WTC11 (cell line): Measurements from ENCODE around the gene RIOX2.

Experiments used
- CTCF ChIP-seq: fragments of 200-600 bp; IDR thresholded peaks from 2 replicates; pipeline ENCODE4 v1.8.0; 2022; ENCODE audit warnings: antibody characterized with exemption
- ELF4 ChIP-seq: sonication (generic); formaldehyde crosslinking; IDR thresholded peaks from 2 replicates; pipeline ENCODE4 v1.8.1; 2022; ENCODE audit warnings: low read depth, mild to moderate bottlenecking, moderate library complexity, missing genetic modification reagents
- ETV6 ChIP-seq: sonication (generic); formaldehyde crosslinking; IDR thresholded peaks from 2 replicates; pipeline ENCODE4 v1.8.1; 2022; ENCODE audit warnings: mild to moderate bottlenecking, missing genetic modification reagents
- FOXJ3 ChIP-seq: sonication (generic); formaldehyde crosslinking; IDR thresholded peaks from 2 replicates; pipeline ENCODE4 v1.9.0; 2021; ENCODE audit warnings: missing genetic modification reagents, mild to moderate bottlenecking, borderline replicate concordance
- USF2 ChIP-seq: sonication (generic); formaldehyde crosslinking; IDR thresholded peaks from 2 replicates; pipeline ENCODE4 v1.8.1; 2023; ENCODE audit warnings: mild to moderate bottlenecking, missing genetic modification reagents, moderate library complexity
- ZBTB43 ChIP-seq: sonication (generic); formaldehyde crosslinking; IDR thresholded peaks from 2 replicates; pipeline ENCODE4 v1.8.1; 2023; ENCODE audit warnings: mild to moderate bottlenecking, missing genetic modification reagents
- ZNF121 ChIP-seq: sonication (generic); formaldehyde crosslinking; IDR thresholded peaks from 2 replicates; pipeline ENCODE4 v1.8.0; 2023; ENCODE audit warnings: missing genetic modification reagents
- ZNF281 ChIP-seq: sonication (generic); formaldehyde crosslinking; IDR thresholded peaks from 2 replicates; pipeline ENCODE4 v1.8.0; 2023; ENCODE audit warnings: mild to moderate bottlenecking, missing genetic modification reagents
- ZNF423 ChIP-seq: fragments of 250-450 bp; sonication (Bioruptor Pico); IDR thresholded peaks from 2 replicates; pipeline ENCODE4 v2.1.2; 2022; ENCODE audit warnings: mild to moderate bottlenecking, moderate library complexity

GRCh38 chr3:97983933-97984491 lies 11.8 kb upstream of the RIOX2 start:
- TF ChIP-seq ELF4 (CRISPR knock-in tag) (no peak), ZNF281 (CRISPR knock-in tag) (no peak), CTCF (no peak), ZNF121 (CRISPR knock-in tag) (no peak), USF2 (no peak), ZBTB43 (CRISPR knock-in tag) (no peak), ZNF423 (no peak), FOXJ3 (CRISPR knock-in tag) (no peak), ETV6 (CRISPR knock-in tag) (no peak)
